Smooth muscle cell (in vitro differentiated cells): ENCODE results near the gene SESTD1. TPM values are rescaled to one million over a fixed set of nuclear protein-coding genes. Genes with fewer than 3 reads are reported as not detected.
"Not testable (repeated sequence)": the region's sequence is repeated elsewhere in the genome, so short reads cannot be mapped to it uniquely, and the experiment has no call there.

Experiments used
- DNase-seq: peaks from one replicate; lab custom pipeline; 2025; ENCODE audit not compliant: unreplicated experiment; lab: John Stamatoyannopoulos, UW
- H2AFZ ChIP-seq: fragments of 200-600 bp; sonication (generic); 2 replicates; pipeline ENCODE4 v1.6.0; 2016; ENCODE audit warnings: antibody characterized with exemption, low read depth, mild to moderate bottlenecking
- H3F3A ChIP-seq: fragments of 200-600 bp; sonication (generic); 2 replicates; pipeline ENCODE4 v1.6.0; 2017; ENCODE audit warnings: antibody characterized with exemption, low read depth
- H3K27ac ChIP-seq: fragments of 200-600 bp; sonication (generic); 2 replicates; pipeline ENCODE4 v1.5.1; 2016; ENCODE audit warnings: low read depth, mild to moderate bottlenecking
- H3K27me3 ChIP-seq: fragments of 200-600 bp; sonication (generic); 2 replicates; pipeline ENCODE4 v1.6.1; 2016; ENCODE audit warnings: low read depth, mild to moderate bottlenecking
- H3K36me3 ChIP-seq: fragments of 200-600 bp; sonication (generic); 2 replicates; pipeline ENCODE4 v1.5.1; 2016; ENCODE audit warnings: low read depth
- H3K4me1 ChIP-seq: fragments of 200-600 bp; sonication (generic); 2 replicates; pipeline ENCODE4 v1.5.1; 2016; ENCODE audit warnings: low read depth
- H3K4me2 ChIP-seq: fragments of 200-600 bp; sonication (generic); 2 replicates; pipeline ENCODE4 v1.6.0; 2016; ENCODE audit warnings: mild to moderate bottlenecking
- H3K4me3 ChIP-seq: fragments of 200-600 bp; sonication (generic); 2 replicates; pipeline ENCODE4 v1.5.1; 2016; ENCODE audit warnings: mild to moderate bottlenecking
- H3K79me2 ChIP-seq: fragments of 200-600 bp; sonication (generic); 2 replicates; pipeline ENCODE4 v1.6.0; 2016; ENCODE audit warnings: low read depth, mild to moderate bottlenecking
- H3K9ac ChIP-seq: fragments of 200-600 bp; sonication (generic); 2 replicates; pipeline ENCODE4 v1.6.0; 2016; ENCODE audit warnings: low read depth
- H3K9me3 ChIP-seq: fragments of 200-600 bp; sonication (generic); replicated peaks from 2 replicates; pipeline ENCODE4 v1.5.1; 2016; ENCODE audit warnings: low read depth
- H4K20me1 ChIP-seq: fragments of 200-600 bp; sonication (generic); 2 replicates; pipeline ENCODE4 v1.6.0; 2016; ENCODE audit warnings: low read depth
- CTCF ChIP-seq: fragments of 200-600 bp; sonication (generic); IDR thresholded peaks from 2 replicates; pipeline ENCODE4 v1.5.1; 2017; ENCODE audit warnings: borderline replicate concordance, mild to moderate bottlenecking, antibody characterized with exemption; ENCODE audit not compliant: insufficient read depth, poor library complexity, severe bottlenecking
- WGBS: methylation state at CpG from one replicate; pipeline ENCODE4 v1.1.7; 2016; ENCODE audit warnings: low lambda C conversion rate; 5-methylcytosine and 5-hydroxymethylcytosine counted together
- polyA plus RNA-seq: library from polyadenylated mRNA; unstranded; fragments of >200 nt; fragmentation: Nextera tagmentation; extraction: Ambion mirVana; gene quantifications from 2 replicates; pipeline ENCODE4 v1.2.1, GENCODE V29; 2016
- total RNA-seq: library from RNA; depleted of rRNA; stranded (reverse); fragments of >200 nt; gene quantifications from 2 replicates; pipeline ENCODE4 v1.2.3, GENCODE V29; 2014

SESTD1 gene
- total and polyA plus RNA-seq, 2 experiments from 2014 or later = 29.1 to 82.3 TPM

- WGBS = 97% methylated on average over 2 of the region's 2 CpGs
- no peak for TF ChIP-seq CTCF
- Histone ChIP-seq H3K9me3 (no peaks in the 10 kb centered on the region), H3K4me3 (no peak overlapping the region), H3K27ac (no peak overlapping the region), H3K4me1 (peaks cover 35% of the 10 kb centered on the region), H3K27me3 (no peaks in the 10 kb centered on the region), H3K36me3 (no peaks in the 10 kb centered on the region), H4K20me1 (no peaks in the 10 kb centered on the region), H3K4me2 (peak overlapping the region; percentile 37), H2AFZ (no peak overlapping the region), H3K9ac (no peak overlapping the region), H3F3A (peaks cover 9% of the 10 kb centered on the region), H3K79me2 (no peaks in the 10 kb centered on the region)
- no peak for DNase-seq
These were observed 205.5 kb downstream of the SESTD1 start for GRCh38 chr2:179059026-179059700.

- Histone ChIP-seq H3K9ac (no peak overlapping the region), H3K4me1 (peaks cover 35% of the 10 kb centered on the region), H3K9me3 (no peaks in the 10 kb centered on the region), H2AFZ (no peak overlapping the region), H3K4me2 (no peak overlapping the region), H3F3A (peaks cover 9% of the 10 kb centered on the region), H3K27ac (no peak overlapping the region), H3K36me3 (no peaks in the 10 kb centered on the region), H3K4me3 (no peak overlapping the region), H4K20me1 (no peaks in the 10 kb centered on the region), H3K79me2 (no peaks in the 10 kb centered on the region), H3K27me3 (no peaks in the 10 kb centered on the region)
- 50% methylated on average over 5 of the region's 5 CpGs for WGBS
- no peak for TF ChIP-seq CTCF
- no peak for DNase-seq
These were observed 206.9 kb downstream of the SESTD1 start for GRCh38 chr2:179057737-179058136.

GRCh38 chr2:179053568-179053967 lies 211.1 kb downstream of the SESTD1 start:
- 67% methylated on average over 3 of the region's 3 CpGs for WGBS
- not testable (repeated sequence) for H3K79me2 ChIP-seq, H2AFZ ChIP-seq, DNase-seq, H3K9me3 ChIP-seq, H3K4me2 ChIP-seq, H4K20me1 ChIP-seq, H3K9ac ChIP-seq, H3K27me3 ChIP-seq, H3K4me3 ChIP-seq, H3F3A ChIP-seq, H3K36me3 ChIP-seq, H3K27ac ChIP-seq
- peaks cover 44% of the 10 kb centered on the region for H3K4me1 ChIP-seq

Other genes with a start within 250 kb of the SESTD1 start
- gene CCDC141, start 214.7 kb downstream of the SESTD1 start, total RNA-seq = 0.13 and 0.76 TPM in 2 replicates
- gene CCDC141, start 214.7 kb downstream of the SESTD1 start, polyA plus RNA-seq = 0.03 TPM in 1 of 2 replicates, not detected in the other